Activated gamma-delta T cell (primary cell): ENCODE results near the gene EXOC6.
"Not testable (repeated sequence)": the region's sequence is repeated elsewhere in the genome, so short reads cannot be mapped to it uniquely, and the experiment has no call there.

Experiments
- DNase-seq: peaks from one replicate; lab custom pipeline; 2025; lab: John Stamatoyannopoulos, UW

The EXOC6 gene

DNA sequence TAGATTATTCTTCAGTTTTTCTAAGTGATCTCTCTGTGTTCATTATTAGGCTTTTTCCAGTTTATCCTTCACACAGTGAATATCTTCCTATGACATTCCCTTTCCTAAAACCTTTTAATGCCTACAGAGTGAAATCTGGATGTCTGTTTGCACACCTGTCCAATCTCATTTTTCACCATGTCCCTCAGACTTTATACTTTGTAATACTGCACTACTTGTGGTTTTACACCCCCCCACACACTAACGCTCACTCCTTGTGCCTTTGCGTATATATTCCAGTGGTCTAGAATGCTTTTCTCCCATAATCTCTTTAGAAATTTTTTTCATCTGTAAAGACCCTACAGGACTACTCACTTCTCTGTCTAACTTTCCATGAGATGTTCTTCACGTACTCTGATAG, 98.2 kb downstream of the EXOC6 start:
- DNase-seq = no peak

DNA sequence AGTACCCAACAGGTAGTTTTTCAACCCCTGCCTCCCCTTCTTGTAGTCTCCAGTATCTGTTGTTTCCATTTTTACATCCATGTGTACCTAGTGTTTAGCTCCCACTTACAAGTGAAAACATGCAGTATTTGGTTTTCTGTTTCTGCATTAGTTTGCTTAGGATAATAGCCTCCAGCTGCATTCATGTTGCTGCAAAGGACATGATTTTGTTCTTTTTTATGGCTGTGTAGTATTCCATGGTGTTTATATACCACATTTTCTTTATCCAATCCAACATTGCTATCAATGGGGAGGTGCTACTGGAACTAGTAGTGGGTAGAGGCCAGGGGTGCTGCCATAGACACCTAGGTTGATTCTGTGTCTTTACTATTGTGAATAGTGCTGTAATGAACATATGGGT, 104.3 kb downstream of the EXOC6 start:
- not testable (repeated sequence) for DNase-seq

DNA sequence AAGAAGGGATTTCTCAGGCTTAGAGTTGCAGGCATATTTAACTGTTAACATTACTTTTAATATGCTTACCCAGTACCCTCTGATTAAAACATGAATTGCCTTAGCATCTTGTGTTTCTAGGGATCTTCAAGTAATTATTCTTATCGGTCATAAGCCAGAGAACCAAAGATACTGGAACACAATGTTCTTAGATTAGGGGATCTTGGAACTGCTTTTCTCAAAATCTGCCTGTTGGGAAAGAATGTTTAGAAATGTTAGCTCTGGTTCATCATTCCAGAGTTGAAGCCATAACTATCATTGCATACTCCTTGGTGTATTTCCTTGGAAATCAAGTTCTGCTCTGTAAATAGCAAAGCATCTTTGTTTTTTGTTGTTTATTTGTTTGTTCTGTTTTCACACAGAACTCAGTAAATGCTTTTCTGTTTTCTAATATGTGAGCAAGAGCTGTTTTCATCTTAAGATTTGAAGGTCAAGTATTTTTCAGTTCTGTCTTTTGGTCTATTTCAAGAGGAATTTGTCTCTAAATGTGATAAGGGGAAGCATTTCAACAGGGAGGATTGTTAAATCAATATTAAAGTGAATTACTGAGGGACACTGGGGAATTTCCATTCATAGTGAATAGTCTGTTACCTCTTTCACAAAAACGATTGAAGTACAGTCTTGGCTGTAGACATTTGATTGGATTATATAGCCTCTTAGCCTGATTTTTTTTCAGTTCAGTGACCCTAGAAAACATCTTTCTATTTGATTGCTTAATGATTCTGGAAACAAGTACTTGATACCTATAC, 109.1 kb downstream of the EXOC6 start:
- DNase-seq = no peak

DNA sequence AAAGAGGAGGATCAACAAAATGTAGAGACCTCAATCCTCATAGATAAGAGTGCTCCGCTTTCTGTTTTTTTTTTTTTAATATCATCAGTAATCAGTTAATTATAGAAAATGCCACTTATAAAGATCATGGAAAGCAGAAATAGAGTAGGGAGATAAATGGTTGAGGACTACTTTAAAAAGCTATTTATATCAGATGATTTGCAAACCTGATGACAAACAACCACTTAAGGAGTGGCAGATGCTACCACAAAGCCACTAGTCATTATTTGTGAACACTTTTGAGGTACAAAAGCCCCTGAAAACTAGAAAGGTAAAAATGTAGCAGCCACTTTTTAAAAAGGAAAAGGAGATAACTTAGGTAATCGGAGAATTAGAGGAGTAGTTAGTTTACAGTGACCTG, 113.3 kb downstream of the EXOC6 start:
- no peak for DNase-seq

DNA sequence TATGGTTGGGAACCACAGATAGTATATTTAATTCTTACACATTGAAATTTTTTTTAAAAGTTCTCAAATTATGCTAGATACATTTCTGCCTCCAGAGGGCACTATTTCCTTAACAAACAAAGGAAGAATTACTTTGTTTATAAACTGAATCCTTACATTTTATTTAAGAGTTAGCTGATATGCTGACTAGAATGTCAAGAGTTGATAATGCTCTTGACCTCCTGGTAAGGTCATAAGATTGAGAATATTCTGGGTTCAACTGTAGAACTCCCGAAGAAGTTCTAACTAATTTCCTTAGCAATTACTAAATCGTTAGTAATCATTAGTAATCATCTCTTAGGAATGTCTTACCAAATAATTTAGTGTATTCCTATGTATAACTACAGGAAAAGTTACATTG, 117.0 kb downstream of the EXOC6 start:
- DNase-seq = no peak

DNA sequence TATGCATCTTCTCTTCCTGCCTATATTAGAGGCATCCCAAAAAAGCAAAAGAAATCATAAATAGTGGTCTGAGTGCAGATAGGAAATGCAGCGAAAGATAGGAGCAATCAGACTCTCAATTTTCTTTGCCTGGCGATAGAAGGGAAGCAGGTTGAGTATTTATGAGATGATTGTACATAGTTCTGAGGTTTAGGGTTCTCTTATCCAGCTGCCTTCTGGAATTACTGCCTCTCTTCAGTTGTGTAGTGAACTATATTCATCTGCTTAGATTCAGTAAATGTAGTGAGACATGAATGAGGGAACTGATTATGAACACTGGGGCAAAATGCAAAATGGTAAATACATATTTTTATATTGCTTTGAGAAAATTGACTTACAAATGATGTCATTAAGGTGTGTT, 119.3 kb downstream of the EXOC6 start:
- DNase-seq = no peak

DNA sequence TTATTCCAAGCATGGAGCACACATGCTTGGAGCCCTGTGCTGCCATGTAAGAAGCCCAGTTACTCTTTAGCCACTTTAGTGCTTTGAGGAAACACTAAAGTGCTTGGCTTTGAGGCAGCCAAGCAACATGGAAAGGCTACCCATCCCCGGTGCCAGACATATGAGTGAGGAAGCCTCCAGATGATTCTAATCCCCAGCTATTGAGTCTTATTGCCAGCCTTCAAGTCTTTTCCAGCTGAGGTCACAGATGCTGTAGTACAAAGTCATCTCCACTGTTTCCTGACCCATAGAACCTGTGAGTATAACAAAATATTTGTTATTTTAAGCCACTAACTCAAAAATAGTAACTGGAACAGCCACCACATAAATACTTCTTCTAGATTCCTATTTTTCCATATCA, 120.8 kb downstream of the EXOC6 start:
- DNase-seq = no peak

DNA sequence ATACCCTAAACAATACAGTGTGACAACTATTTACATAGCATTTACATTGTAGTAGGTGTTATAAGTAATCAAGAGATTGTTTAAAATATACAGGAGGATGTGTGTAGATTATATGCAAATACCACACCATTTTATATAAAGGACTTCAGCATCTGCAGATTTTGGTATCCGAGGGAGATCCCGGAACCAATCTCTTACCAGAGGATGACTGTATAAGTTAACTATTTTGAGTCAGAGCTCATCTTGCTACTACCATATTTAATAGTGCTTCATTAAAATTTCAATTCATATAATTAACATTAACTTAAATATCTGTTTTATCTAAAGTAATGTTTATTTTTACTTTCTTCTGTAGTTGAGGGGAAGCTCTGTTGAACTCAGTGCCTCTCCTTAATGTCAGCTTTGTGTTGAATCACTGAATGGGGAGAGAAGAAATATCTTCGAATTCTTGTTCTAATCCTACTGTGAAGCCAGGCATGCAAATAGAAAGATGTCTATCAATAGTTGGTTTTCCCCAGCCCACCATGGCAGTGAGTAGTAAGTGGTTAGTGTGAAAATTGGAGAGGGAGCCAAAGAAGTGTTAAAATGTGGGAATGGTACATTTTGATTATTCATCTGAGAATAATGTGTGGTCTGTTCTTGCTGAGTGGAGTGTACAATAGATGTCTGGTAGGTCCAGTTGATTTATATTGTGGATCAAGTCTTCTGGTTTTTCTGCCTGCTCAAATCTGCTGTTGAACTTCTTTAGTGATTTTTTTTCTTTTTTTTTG, 122.2 kb downstream of the EXOC6 start:
- no peak for DNase-seq

DNA sequence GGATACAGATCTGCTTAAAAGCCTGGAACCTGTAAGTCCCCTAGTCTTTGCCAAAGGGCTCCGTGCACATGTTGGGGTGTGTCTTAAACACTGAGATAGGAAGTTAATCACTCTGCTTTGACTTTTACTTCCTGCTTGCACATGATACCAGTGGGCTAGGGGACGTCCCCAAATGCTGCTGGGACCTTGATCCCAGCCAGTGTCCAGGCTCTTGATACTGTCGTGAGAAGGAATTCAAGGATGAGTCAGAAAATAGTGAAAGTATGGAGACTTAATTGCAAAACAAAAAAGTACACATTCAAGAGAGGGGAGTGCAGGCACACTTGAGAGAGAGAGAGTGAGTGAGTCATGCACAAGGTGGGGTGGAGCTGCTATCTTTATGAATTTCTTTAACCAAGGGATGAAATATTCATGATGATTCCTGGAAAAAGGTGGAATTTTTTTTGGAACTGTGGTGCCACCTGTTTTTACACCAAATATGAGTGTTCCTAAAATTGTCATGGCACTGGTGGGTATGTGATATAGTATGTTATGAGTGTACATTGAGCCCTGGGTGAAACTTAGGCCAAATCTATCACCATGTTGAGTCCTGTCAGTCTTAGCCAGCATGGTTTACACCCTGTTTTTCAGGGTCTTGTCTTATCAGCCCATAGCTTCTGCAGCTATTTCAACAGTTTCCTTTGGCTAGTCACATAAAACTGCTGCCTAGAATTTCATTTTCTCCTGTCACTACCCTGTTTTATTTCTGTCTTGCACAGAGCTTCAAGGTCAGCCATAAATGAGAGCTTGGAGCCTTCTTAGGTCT, 123.9 kb downstream of the EXOC6 start:
- DNase-seq = no peak

DNA sequence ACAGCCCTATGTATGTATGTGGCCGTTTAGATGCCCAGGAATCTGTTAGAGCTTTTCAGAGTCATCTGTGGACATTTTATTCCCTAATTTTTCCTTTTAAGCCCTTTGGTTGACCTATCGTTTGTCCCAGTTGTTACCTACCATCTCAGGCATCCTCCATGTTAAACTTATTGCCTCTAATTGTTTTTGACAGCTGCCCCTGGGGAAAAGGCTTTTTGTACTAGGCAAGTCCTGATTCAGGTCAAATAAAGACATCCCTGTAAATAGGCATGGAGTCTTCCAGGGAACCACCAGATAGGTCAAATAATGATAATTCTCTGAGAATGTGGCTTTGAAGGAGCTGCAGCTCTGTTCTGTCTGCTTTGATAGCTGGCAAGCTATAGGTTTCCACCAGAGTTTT, 124.6 kb downstream of the EXOC6 start:
- DNase-seq = no peak

DNA sequence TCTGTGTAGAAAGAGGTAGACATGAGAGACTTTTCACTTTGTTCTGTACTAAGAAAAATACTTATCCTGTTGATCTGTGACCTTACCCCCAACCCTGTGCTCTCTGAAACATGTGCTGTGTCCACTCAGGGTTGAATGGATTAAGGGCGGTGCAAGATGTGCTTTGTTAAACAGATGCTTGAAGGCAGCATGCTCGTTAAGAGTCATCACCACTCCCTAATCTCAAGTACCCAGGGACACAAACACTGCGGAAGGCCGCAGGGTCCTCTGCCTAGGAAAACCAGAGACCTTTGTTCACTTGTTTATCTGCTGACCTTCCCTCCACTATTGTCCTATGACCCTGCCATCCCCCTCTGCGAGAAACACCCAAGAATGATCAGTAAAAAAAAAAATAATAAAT, 128.0 kb downstream of the EXOC6 start:
- DNase-seq = not testable (repeated sequence)

DNA sequence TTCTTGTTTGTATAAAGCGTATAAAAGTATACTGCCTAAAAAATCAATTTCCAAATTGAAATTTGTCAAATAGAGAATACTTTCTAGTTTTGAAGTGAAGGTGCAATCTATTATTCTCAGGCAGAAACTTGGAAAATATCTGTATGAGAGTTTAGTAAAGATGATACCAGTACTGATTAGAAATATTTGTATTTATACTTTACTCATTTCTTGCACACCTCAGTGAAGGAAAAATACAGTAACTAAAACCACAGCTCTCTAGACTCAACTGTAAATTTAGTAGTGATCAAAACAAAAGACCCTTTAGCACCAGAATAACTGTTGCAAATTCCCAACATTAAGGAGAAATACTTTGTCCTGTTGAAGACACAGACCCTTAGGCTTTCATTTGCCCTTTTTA, 140.9 kb downstream of the EXOC6 start:
- DNase-seq = no peak

DNA sequence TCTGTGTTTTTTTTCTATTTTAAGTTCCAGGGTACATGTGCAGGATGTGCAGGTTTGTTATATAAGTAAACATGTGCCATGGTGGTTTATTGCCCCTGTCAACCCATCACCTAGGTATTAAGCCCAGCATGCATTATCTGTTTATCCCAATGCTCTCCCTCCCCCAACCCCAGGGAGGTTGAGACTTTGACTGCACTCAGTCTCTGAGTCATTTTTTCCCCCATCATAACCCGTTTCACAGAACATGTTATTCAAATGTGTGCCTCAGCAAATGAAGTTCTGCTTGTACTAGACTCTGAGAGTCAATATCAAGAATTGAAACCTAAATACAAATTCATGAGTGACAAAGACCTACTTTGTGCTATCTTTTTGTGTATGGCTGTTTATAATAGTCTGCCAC, 142.3 kb downstream of the EXOC6 start:
- no peak for DNase-seq

DNA sequence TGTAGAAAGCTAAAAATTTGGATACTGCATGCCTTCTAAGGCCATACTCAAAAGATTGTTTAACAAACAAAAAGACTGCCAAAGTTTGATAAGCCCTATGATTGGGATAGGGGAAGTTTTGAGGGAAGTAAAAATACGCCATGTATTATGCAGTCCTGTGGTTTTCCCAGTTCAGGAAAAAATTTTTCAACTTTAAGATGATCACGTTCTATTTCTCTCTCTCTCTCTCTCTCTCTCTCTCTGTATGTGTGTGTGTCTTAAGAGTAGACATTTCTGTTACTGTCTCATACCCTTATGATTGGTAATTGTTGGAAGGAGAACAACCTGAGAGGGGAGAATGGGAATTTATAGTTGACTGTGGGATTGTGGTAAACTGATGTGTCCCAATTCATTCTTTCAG, 143.2 kb downstream of the EXOC6 start:
- no peak for DNase-seq

DNA sequence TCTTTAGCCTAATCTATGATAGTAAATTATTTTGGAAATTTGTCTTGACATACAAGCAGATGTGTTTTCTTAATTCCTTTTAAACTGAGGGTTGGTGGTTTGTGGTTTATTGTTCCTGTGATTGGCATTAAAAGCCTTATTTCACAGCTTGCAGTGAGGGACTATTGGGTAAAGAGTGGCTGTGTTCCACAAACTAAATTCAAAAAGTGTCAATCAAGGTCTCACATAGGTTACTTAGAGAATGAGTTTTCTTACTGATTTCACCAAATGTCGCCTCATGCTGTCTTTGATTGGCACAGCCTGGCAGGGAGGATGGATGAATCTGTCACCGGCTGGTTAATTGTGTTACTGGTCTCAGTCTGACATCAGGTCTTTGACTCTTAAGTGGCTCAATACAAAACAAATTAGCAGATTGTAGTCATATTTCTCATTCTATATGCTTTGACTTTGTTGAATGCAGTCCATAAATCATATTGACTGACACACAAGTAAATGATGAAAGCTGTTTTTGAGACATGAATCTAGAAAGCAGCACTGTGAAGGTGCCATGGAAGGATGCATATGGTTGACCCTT, 145.5 kb downstream of the EXOC6 start:
- no peak for DNase-seq

DNA sequence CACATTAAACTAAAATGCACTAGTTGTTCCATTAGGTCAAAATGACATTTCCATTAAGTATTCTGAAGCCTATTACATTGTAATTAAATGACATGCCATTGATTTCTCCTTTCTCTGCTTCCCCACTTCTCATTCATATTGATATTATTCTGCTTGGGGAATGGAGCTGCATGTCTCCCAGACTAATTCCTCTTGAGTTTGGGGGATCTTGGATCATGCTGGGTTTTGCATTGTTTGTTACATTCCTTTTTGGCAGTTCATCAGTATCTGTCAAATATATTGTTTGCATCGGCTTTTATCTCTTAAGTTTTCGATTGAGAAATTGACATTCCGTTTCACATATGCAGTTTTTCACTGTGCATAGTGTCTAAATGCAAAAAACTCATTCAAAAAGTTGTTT, 147.2 kb downstream of the EXOC6 start:
- no peak for DNase-seq

DNA sequence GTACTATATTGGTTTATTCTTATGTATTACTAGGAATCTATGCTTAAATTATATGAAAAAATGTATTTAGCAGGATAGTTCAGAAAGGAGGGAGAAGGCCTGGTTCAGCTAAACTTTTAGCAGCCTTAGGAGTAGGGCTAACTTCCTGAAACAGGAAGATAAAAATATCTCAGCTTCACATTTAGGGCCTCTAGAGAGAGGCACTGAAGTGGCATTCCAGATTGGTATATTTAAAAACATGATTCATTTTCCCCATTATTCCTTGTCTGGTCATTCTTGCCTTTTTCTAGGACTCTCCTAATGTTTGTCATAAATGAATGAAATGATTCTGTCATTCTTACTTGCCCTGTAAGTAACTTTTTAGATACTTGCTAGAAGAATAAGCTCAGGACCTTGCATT, 149.3 kb downstream of the EXOC6 start:
- no peak for DNase-seq

DNA sequence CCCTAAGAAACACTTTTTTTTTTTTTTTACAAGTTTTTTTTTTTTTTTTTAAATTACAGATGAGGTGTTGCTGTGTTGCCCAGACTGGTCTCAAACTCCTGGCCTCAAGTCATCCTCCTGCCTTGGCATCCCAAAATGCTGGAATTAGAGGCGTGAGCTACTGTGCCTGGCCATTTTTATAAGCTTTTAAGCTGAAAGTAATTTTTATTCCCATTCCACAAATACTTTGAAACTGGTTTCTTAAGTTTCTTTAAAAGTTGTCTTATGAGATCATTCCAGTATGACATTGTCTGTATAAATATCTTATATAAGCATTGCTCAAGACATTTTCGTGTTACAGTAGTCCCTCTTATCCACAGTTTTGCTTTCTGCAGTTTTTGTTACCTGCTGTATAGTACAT, 150.9 kb downstream of the EXOC6 start:
- no peak for DNase-seq

DNA sequence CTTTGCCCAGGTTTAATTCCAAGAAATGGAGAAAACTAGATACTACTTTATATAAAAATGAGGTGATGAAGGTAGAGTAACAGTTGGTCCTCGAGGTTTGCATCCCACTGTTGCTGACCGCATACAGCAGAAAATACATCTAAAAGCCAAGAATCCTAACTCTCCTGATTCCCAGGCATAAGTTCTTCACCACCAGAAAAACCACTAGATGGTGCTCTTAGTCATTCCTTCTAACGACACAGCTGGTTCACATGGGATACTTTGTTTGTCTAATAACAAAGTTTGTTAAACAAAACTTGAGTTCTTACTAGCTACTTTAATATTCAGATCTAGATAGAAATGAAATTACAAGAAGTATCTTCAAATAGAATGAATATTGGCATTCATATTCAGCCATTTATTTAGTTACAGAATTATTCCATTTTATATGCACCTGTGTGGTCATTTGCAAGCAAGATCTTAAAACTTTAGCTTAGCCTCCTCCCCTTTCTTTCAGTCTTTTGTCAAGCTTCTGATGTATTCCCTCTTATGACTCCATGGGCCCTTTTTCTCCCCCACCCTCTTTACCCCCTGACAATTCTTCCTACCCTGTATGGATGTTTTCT, 158.2 kb downstream of the EXOC6 start:
- no peak for DNase-seq

DNA sequence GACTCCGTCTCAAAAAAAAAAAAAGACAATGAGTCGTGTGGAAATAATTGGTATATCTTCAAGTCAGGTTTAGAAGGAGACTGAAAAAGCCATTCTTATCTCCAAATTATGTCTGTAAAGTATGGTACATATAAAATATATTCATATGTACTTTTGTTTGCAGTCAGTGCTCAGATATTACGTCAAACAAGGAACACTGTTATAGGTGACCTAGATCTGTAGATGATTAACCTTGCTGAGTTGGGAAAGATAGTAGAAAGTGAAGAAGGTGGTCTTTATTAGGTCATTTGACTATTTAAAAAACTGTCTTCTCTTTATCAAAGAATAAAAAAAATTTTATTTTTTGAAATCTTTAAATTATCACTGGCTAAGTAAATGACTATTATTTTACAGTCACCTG, 167.4 kb downstream of the EXOC6 start:
- DNase-seq = no peak

DNA sequence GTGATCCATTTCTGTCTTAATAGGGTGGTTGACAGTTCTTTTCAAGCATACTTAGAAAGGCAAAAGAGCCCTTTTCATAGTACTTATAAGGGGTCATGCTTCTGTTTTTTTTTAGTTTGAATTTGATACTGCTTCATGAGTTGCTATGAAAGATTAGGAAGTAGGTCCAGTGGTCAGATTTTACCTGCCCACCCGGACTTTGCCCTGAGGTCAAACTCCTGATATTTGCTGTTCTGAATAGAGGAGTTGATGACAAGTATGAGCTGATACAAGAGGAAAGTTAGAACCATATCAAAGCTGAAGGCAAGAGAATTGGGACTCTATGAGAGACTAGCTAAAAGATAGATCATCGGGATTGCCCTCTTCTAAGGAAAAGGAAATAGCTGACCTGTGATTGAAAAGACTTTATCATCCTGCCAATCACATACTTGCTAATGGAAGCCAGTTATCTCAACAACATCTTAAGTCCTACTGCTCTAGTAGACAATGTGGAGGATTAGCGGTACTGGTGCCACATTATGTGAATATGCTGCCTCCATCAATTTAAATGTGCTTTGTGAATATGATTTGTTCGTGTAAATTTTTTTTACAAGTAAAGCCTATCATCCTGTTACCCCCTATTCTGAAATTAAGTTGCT, 174.8 kb downstream of the EXOC6 start:
- no peak for DNase-seq
